NCI-H2081 treated with DMSO at 0.1 percent for 48 hours (cell line): ENCODE results near the gene HIVEP3.

ENCODE experiments used
- DNase-seq: peaks from one replicate; lab custom pipeline; 2025; lab: John Stamatoyannopoulos, UW

HIVEP3 gene

GRCh38 chr1:41666981-41667631 lies 251.6 kb downstream of the HIVEP3 start:
- DNase-seq, result no peak

GRCh38 chr1:41665962-41666917 lies 252.5 kb downstream of the HIVEP3 start:
- no peak for DNase-seq

GRCh38 chr1:41664861-41665640 lies 253.7 kb downstream of the HIVEP3 start:
- no peak for DNase-seq

- DNase-seq, result no peak
Measured at GRCh38 chr1:41663671-41664400, 254.9 kb downstream of the HIVEP3 start.

- DNase-seq, result no peak
Measured at GRCh38 chr1:41662765-41663437, 255.8 kb downstream of the HIVEP3 start.

- DNase-seq, result no peak
Measured at GRCh38 chr1:41662061-41662764, 256.5 kb downstream of the HIVEP3 start.

GRCh38 chr1:41661428-41662060 lies 257.2 kb downstream of the HIVEP3 start:
- no peak for DNase-seq

GRCh38 chr1:41660570-41661427 lies 257.9 kb downstream of the HIVEP3 start:
- no peak for DNase-seq

GRCh38 chr1:41659903-41660302 lies 258.8 kb downstream of the HIVEP3 start:
- no peak for DNase-seq

GRCh38 chr1:41659159-41659495 lies 259.6 kb downstream of the HIVEP3 start:
- DNase-seq, result no peak

GRCh38 chr1:41658431-41659158 lies 260.1 kb downstream of the HIVEP3 start:
- no peak for DNase-seq

- no peak for DNase-seq
Measured at GRCh38 chr1:41657679-41658295, 260.9 kb downstream of the HIVEP3 start.

GRCh38 chr1:41656825-41657500 lies 261.8 kb downstream of the HIVEP3 start:
- no peak for DNase-seq

GRCh38 chr1:41656068-41656467 lies 262.7 kb downstream of the HIVEP3 start:
- DNase-seq, result no peak

- no peak for DNase-seq
Measured at GRCh38 chr1:41655632-41656031, 263.1 kb downstream of the HIVEP3 start.

GRCh38 chr1:41653574-41653973 lies 265.1 kb downstream of the HIVEP3 start:
- no peak for DNase-seq
